ENCODE data around the gene RPTOR. TPM values are rescaled to one million over a fixed set of nuclear protein-coding genes. Genes with fewer than 3 reads are reported as not detected.

The RPTOR gene
- total RNA-seq, 1 donor from 2014 or later, result 11.7 TPM

DNA sequence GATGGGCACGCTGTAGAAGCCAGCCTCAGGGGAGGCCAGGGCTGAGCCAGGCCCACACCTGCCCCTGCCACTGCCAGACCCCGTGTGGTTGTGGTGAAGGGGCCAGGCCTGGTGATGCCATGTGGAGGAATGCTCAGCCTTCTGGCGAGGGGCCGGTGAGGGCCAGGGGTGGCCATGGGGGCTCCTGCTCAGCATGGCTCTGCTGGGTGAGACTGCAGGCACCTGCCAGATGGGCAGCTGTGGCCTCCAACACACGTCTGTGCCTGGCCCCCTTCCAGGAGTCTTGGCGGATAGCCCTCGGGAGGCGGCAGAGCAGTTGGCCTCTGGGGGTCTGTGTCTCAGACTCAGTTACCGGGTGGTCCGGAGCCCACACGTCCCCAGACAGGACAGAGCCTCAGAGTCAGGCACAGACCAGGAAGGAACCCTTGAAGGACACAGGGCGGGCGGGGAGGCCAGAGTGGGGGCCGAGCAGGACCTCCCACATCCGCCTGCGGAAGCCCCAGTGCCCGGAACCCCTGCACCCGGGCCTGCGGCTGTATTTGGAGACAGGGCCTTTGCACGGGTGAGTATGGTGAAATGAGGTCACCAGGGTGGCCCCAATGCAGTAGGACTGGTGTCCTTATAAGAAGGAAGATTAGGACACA, 424.5 kb downstream of the RPTOR start:
- no peak for DNase-seq (ENCODE audit: low read depth in 2 of 2)

GRCh38 chr17:80969674-80970043, 425.0 kb downstream of the RPTOR start:
- DNase-seq (ENCODE audit: low read depth in 2 of 2), result no peak

- peak; percentile 29 to 58 for DNase-seq (ENCODE audit: low read depth in 2 of 2)
Measured at GRCh38 chr17:80970044-80970761, 425.6 kb downstream of the RPTOR start.

GRCh38 chr17:80970762-80971703, 426.4 kb downstream of the RPTOR start:
- DNase-seq (ENCODE audit: low read depth in 2 of 2), result no peak

DNA sequence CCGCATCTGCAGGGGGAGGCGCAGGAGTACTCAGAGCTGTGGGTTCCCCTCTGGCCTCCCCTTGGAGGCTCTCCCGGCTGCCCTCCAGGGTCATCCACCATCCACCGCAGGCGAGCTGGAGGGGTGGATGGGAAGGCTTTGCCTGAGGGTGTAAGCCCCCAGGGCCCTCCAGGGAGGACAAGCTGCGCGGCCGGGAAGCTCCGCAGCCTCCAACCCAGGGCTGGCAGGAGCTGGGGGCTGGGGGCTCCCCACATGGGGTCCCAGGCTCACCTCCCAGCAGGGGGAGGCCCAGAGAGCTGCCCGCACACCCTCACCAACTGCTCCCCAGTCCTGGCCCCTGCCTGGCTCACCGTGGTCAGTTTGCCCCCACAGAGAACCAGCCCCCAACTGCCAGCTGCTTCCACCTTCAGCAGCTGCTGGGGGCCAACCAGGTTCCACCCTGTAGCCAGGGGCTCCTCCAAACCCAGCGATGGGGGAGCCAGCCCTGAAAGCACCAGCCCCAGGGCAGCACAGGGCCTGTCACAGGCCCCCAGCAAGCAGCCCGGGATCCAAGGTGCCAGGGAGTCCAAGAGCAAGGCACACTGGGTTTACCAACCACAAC, 427.2 kb downstream of the RPTOR start:
- no peak for DNase-seq (ENCODE audit: low read depth in 2 of 2)

DNA sequence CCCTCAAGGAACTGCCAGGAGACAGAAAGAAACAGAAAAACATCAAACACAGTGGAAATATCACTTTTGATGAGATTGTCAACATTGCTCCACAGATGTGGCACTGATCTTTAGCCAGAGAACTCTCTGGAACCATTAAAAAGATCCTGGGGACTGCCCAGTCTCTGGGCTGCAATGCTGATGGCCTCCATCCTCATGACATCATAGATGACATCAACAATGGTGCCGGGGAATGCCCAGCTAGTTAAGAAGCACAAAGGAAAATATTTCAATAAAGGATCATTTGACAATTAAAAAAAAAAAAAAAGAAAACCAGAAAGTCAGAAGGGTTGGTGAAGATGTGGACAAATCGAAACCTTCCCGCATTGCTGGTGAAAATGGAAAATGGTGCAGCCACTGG, 432.1 kb downstream of the RPTOR start:
- no peak for DNase-seq (ENCODE audit: low read depth in 2 of 2)

DNA sequence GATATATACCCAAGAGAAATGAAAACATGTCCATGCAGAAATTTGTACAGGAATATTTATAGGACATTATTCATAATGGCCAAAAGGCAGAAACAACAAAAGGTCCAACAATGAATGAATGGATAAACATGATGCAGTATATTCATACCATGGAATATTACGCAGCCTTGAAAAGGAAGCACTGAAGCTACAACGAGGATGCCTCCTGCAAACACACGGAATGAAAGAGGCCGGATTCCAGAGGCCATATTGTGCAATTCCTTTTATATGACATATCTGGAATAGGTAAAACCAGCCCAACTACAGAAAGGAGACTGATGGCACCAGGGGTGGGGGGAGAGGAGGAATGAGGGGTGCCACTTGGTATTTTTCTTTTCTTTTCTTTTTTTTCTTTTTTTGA, 432.5 kb downstream of the RPTOR start:
- DNase-seq (ENCODE audit: low read depth in 2 of 2), result no peak

DNA sequence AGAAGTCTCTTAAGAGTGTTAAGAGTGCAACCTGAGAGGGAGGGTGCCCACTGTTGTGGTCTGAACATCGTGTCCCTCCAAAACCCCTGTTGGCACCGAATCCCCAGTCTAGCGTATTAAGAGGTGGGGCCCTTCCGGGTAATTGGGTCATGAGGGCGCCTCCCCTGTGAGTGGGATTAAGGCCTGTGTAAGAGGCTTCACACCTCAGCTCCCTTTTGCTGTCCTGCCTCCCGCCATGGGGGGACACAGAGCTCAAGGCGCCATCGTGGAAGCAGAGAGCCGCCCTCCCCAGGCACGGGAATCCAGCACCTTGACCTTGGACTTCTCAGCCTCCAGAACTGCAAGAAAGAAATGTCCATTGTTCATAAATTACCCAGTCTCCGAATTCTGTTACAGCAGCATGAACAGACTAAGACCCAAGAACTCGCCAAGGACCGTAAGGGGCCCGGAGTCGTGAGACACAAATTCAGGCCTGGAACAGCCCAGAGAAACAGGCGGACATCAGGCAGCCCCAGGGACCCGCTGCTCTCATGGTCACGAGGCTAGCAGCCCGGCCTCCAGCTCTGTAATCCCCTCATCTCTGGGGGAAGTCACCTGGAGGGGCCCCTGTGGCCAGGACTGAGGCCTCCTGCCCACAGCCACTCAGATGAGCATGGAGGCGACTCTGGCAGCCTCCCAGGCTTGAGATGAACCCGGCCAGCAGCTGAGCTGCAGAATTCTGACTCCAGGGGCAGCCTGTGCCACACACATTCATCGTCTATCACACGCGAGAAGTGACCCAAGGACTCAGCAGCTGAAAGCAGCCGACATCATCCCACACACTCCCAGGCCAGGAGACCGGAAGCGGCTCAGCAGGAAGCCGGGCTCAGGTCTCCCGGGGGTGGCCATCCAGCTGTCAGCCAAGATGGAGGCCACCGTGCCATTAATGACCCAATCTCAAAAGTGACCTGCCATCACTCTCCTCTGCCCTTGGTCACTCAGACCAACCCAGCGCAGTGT, 434.2 kb downstream of the RPTOR start:
- peak; percentile 30 to 35 for DNase-seq (ENCODE audit: low read depth in 2 of 2)

- no peak for DNase-seq (ENCODE audit: low read depth in 2 of 2)
Measured at GRCh38 chr17:80979547-80980378, 435.1 kb downstream of the RPTOR start.

- peak in 1 of 2 donors; percentile 43 for DNase-seq (ENCODE audit: low read depth in 2 of 2)
Measured at GRCh38 chr17:80980397-80981061, 435.9 kb downstream of the RPTOR start.

- peak in 1 of 2 donors; percentile 37 for DNase-seq (ENCODE audit: low read depth in 2 of 2)
Measured at GRCh38 chr17:80981062-80981902, 436.6 kb downstream of the RPTOR start.

GRCh38 chr17:80981929-80982425, 437.3 kb downstream of the RPTOR start:
- no peak for DNase-seq (ENCODE audit: low read depth in 2 of 2)

DNA sequence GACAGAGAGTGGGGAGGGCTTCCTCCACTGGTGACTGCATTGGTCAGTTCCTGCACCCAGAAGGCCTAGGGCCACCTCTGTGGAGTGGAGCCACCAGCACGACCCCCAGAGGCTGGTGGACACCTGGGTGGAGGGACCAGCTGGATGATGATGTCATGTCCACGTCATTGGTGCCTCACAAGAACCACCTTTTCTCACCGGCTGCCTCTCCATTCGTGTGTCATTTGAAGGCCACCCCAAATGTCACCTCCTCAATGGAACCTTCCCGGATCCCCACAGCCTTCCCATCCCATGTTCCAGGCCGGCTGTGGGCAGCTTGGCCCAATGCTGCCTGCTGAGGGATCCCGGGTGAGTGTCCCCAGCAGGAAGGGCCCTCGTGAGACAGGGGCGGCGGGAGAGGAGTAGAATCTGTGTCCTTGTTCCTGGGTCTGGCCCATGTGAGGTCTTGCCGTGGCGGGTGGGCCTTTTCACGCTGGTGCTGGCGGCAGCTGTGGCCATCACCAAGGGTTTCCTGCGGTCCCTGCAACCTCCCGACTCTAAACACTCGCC, 437.9 kb downstream of the RPTOR start:
- DNase-seq (ENCODE audit: low read depth in 2 of 2), result no peak

- no peak for DNase-seq (ENCODE audit: low read depth in 2 of 2)
Measured at GRCh38 chr17:80983545-80983944, 438.9 kb downstream of the RPTOR start.

DNA sequence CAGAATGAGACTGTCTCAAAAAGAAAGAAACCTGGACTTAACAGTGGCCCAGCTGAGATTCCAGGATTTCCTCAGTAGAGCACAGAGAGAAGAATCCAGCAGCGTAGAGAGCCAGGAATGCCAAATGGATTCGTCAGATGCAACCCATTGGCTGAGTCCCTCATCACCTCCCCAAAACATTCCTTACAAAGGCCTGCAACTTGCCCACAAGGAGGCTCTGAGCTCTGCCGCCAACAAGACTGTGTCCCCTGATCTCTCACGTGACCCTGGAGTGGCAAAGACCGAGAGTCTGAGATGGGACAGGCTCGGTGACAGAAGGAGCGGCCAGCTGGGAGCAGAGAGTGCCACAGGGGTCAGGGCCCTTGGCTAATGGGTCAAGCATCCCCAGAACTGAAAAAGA, 440.1 kb downstream of the RPTOR start:
- peak in 1 of 2 donors; percentile 37 for DNase-seq (ENCODE audit: low read depth in 2 of 2)

GRCh38 chr17:80986046-80986445, 441.4 kb downstream of the RPTOR start:
- DNase-seq (ENCODE audit: low read depth in 2 of 2), result no peak

DNA sequence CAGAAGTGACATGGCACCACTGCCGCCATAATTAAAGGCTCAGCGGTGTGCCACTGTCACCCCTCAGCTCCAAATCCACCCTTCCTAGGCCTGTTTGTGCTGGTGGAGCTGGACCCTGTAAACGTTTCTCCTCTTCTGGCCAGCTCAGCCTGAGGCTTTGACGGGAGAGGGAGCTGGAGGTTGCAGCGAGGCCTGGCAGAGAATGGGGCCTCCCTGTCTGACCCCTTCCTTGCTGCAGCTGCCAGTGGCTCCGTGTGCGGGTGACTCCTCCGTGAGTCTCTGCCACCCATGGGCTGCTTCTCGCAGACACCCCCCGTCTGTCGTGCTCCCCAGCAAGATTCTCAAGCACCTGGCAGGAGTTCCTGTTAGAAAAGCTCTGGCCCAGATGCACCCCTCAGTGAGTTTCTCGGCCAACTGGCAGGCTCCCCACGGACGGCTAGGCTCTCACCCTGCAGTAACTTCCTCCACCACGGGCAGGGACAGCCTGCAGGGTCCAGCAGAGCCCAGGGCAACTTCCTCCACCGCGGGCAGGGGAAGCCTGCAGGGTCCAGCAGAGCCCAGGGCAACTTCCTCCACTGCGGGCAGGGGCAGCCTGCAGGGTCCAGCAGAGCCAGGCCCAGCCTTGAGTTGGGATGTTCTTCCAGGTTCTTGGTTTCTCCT, 442.3 kb downstream of the RPTOR start:
- DNase-seq (ENCODE audit: low read depth in 2 of 2), result no peak
